Activated T-helper 1 cell treated with anti-CD3 and anti-CD28 coated beads, Interleukin-12 subunit alpha, Interleukin-12 subunit beta, Interleukin-2, Interleukin-4 antibody, amounts not matched to agents 30 ng/mL and 10 ng/mL and 1 ng/mL, durations not matched to agents 14 hours and 24 hours and 36 hours (primary cell): ENCODE measurements around the gene YWHAB. TPM values are rescaled to one million over a fixed set of nuclear protein-coding genes. Genes with fewer than 3 reads are reported as not detected.

ENCODE experiments used
- DNase-seq: peaks from one replicate; pipeline ENCODE4 v3.0.0; 2021; ENCODE audit warnings: low spot score
- H3K27ac Mint-ChIP-seq: one replicate; pipeline ENCODE4 v1.8.0; 2021; ENCODE audit warnings: mild to moderate bottlenecking, mixed read lengths
- H3K27me3 Mint-ChIP-seq: one replicate; pipeline ENCODE4 v1.8.0; 2022; ENCODE audit warnings: mild to moderate bottlenecking, moderate library complexity, mixed read lengths; ENCODE audit not compliant: insufficient read depth
- H3K36me3 Mint-ChIP-seq: one replicate; pipeline ENCODE4 v1.8.0; 2021; ENCODE audit warnings: low read depth, mixed read lengths
- H3K4me1 Mint-ChIP-seq: one replicate; pipeline ENCODE4 v1.8.0; 2021; ENCODE audit warnings: low read depth, mixed read lengths
- H3K4me3 Mint-ChIP-seq: one replicate; pipeline ENCODE4 v1.8.0; 2021; ENCODE audit warnings: mild to moderate bottlenecking, moderate library complexity, mixed read lengths
- H3K9me3 Mint-ChIP-seq: one replicate; pipeline ENCODE4 v1.8.0; 2021; ENCODE audit warnings: mixed read lengths
- intact Hi-C: fragments of 100-400 bp; cut with micrococcal nuclease; formaldehyde crosslinking; loops from one replicate; pipeline ENCODE4 v1.15.1; 2024
- total RNA-seq: library from RNA; stranded (reverse); gene quantifications from 2 replicates; pipeline ENCODE4 v1.2.3, GENCODE V29; 2022

YWHAB gene
- total RNA-seq, 1 donor from 2014 or later = 230 TPM

GRCh38 chr20:44952731-44953130, 67.2 kb downstream of the YWHAB start:
- no peaks in the 10 kb centered on the region for H3K27me3 Mint-ChIP-seq
- no peak overlapping the region for H3K27ac Mint-ChIP-seq
- peaks cover 81% of the 10 kb centered on the region for H3K36me3 Mint-ChIP-seq
- intact Hi-C loops = no loop called here
- H3K4me1 Mint-ChIP-seq = peaks cover 37% of the 10 kb centered on the region
- no peak for DNase-seq
- no peak overlapping the region for H3K4me3 Mint-ChIP-seq
- H3K9me3 Mint-ChIP-seq = no peaks in the 10 kb centered on the region

- Mint-ChIP-seq H3K9me3 (no peaks in the 10 kb centered on the region), H3K27ac (no peak overlapping the region), H3K27me3 (no peaks in the 10 kb centered on the region), H3K4me3 (no peak overlapping the region), H3K4me1 (peaks cover 52% of the 10 kb centered on the region), H3K36me3 (peaks cover 88% of the 10 kb centered on the region)
- intact Hi-C loops = no loop called here
- DNase-seq = no peak
These were observed 68.7 kb downstream of the YWHAB start for GRCh38 chr20:44954211-44954610.

- no peaks in the 10 kb centered on the region for H3K9me3 Mint-ChIP-seq
- intact Hi-C loops = no loop called here
- H3K27me3 Mint-ChIP-seq = no peaks in the 10 kb centered on the region
- no peak for DNase-seq
- H3K4me3 Mint-ChIP-seq = no peak overlapping the region
- no peak overlapping the region for H3K27ac Mint-ChIP-seq
- H3K4me1 Mint-ChIP-seq = peaks cover 56% of the 10 kb centered on the region
- peaks cover 84% of the 10 kb centered on the region for H3K36me3 Mint-ChIP-seq
These were observed 69.8 kb downstream of the YWHAB start for GRCh38 chr20:44955270-44955669.

GRCh38 chr20:44956410-44956809, 70.9 kb downstream of the YWHAB start:
- intact Hi-C loops = no loop called here
- DNase-seq = no peak
- Mint-ChIP-seq H3K36me3 (peaks cover 76% of the 10 kb centered on the region), H3K27ac (no peak overlapping the region), H3K9me3 (no peaks in the 10 kb centered on the region), H3K4me1 (peaks cover 66% of the 10 kb centered on the region), H3K4me3 (peak overlapping the region; percentile 25), H3K27me3 (no peaks in the 10 kb centered on the region)

Other genes starting within 250 kb of the YWHAB start
- gene ADA, start 234.0 kb upstream of the YWHAB start, total RNA-seq = 45.1 and 45.5 TPM in 2 replicates
- not detected in 2 replicates for gene CCN5, start 170.3 kb upstream of the YWHAB start, total RNA-seq
- gene KCNK15, start 139.8 kb upstream of the YWHAB start, total RNA-seq = 1.1 TPM in 2 replicates
- not detected in 2 replicates for gene RIMS4, start 75.2 kb upstream of the YWHAB start, total RNA-seq
- gene PABPC1L, start 24.4 kb downstream of the YWHAB start, total RNA-seq = 101 and 106 TPM in 2 replicates
- gene TOMM34, start 74.7 kb downstream of the YWHAB start, total RNA-seq = 53.0 and 55.4 TPM in 2 replicates
- 149 and 155 TPM in 2 replicates for gene STK4, start 80.8 kb downstream of the YWHAB start, total RNA-seq
- 0.49 and 0.51 TPM in 2 replicates for gene KCNS1, start 215.4 kb downstream of the YWHAB start, total RNA-seq
- 0.27 TPM in 1 of 2 replicates, not detected in the other for gene WFDC5, start 229.5 kb downstream of the YWHAB start, total RNA-seq
- gene WFDC12, start 238.8 kb downstream of the YWHAB start, total RNA-seq = not detected in 2 replicates